GM18873 (cell line): Measurements from ENCODE around the gene FNDC8.
"Not testable (repeated sequence)": the region's sequence is repeated elsewhere in the genome, so short reads cannot be mapped to it uniquely, and the experiment has no call there.

Source experiments
- ATAC-seq: cut with Tn5 transposase; IDR thresholded peaks from one replicate; pipeline ENCODE4 v1.9.1; 2021; ENCODE audit warnings: mild to moderate bottlenecking, moderate library complexity, moderate number of reproducible peaks; ENCODE audit not compliant: unreplicated experiment, low FRiP score

Gene FNDC8

GRCh38 chr17:35094902-35095301 is 26.5 kb upstream of the FNDC8 start:
- no peak for ATAC-seq

- ATAC-seq = no peak
Measured at GRCh38 chr17:35095741-35096140, 25.7 kb upstream of the FNDC8 start.

- ATAC-seq = no peak
Measured at GRCh38 chr17:35097776-35098175, 23.6 kb upstream of the FNDC8 start.

- no peak for ATAC-seq
Measured at GRCh38 chr17:35099908-35100307, 21.5 kb upstream of the FNDC8 start.

- ATAC-seq = no peak
Measured at GRCh38 chr17:35101036-35101435, 20.4 kb upstream of the FNDC8 start.

GRCh38 chr17:35101725-35102124 is 19.7 kb upstream of the FNDC8 start:
- ATAC-seq = no peak

GRCh38 chr17:35103271-35103670 is 18.1 kb upstream of the FNDC8 start:
- ATAC-seq = no peak

GRCh38 chr17:35104844-35105450 is 16.5 kb upstream of the FNDC8 start:
- ATAC-seq = no peak

- not testable (repeated sequence) for ATAC-seq
Measured at GRCh38 chr17:35110791-35111190, 10.6 kb upstream of the FNDC8 start.

- ATAC-seq = no peak
Measured at GRCh38 chr17:35116845-35117244, 4.6 kb upstream of the FNDC8 start.

GRCh38 chr17:35117984-35118383 is 3.4 kb upstream of the FNDC8 start:
- ATAC-seq = no peak

GRCh38 chr17:35119370-35120165 is 1.8 kb upstream of the FNDC8 start, which contains the start of gene RAD51D:
TSS of gene RAD51D (minus strand) at chr17:35119860. CDS start at chr17:35119613, 247 bp downstream.
- no peak for ATAC-seq

GRCh38 chr17:35127751-35128514 is 6.5 kb downstream of the FNDC8 start:
- ATAC-seq = no peak

GRCh38 chr17:35129154-35129972 is 7.9 kb downstream of the FNDC8 start:
- ATAC-seq = no peak

- ATAC-seq = no peak
Measured at GRCh38 chr17:35129973-35130351, 8.5 kb downstream of the FNDC8 start.

GRCh38 chr17:35130392-35130791 is 9.0 kb downstream of the FNDC8 start:
- no peak for ATAC-seq

- ATAC-seq = no peak
Measured at GRCh38 chr17:35132099-35132498, 10.7 kb downstream of the FNDC8 start.

GRCh38 chr17:35132816-35133550 is 11.6 kb downstream of the FNDC8 start:
- ATAC-seq = no peak

- no peak for ATAC-seq
Measured at GRCh38 chr17:35135322-35135721, 13.9 kb downstream of the FNDC8 start.

GRCh38 chr17:35138218-35138617 is 16.8 kb downstream of the FNDC8 start:
- ATAC-seq = no peak
